RWPE1 (cell line): ENCODE data around the gene COBL.
A peak's percentile ranks its signal among the peaks of the same experiment; 100 is the strongest.

Source experiments
- CTCF ChIA-PET: fragments of 350-600 bp; sonication (Branson Sonifier 250); formaldehyde crosslinking; extraction: SDS; loops from one replicate; lab custom pipeline; 2021; lab: Yijun Ruan, JAX
- POLR2A ChIA-PET: fragments of 400-600 bp; formaldehyde crosslinking; extraction: SDS; loops from one replicate; lab custom pipeline; 2020; ENCODE audit warnings: antibody characterized with exemption; ENCODE audit not compliant: low non-redundant PET; lab: Yijun Ruan, JAX
- DNase-seq: peaks from one replicate; pipeline ENCODE4 v3.0.0; 2012; ENCODE audit warnings: low spot score
- H3K27ac ChIP-seq: fragments of 450-650 bp; 2 replicates; pipeline ENCODE4 v1.5.1; 2017
- CTCF ChIP-seq: fragments of 450-650 bp; conservative IDR thresholded peaks from 2 replicates; pipeline ENCODE4 v1.5.1; 2017; ENCODE audit warnings: low read depth, mild to moderate bottlenecking

The COBL gene

GRCh38 chr7:51140199-51141164 is 176.1 kb downstream of the COBL start:
- no peak for DNase-seq
- TF ChIP-seq CTCF, result no peak
- POLR2A ChIA-PET, result interaction anchor here (0.7 kb wide), 2 partner anchors 58 to 60 kb away, joined by 4 read pairs; no protein-coding TSS in a partner anchor
- H3K27ac ChIP-seq, result no peak overlapping the region
- CTCF ChIA-PET, result interaction anchor here (0.5 to 1.7 kb wide), 34 partner anchors 12 to 1072 kb away, joined by 3 to 15 read pairs (median 5); no protein-coding TSS in a partner anchor

GRCh38 chr7:51139796-51140195 is 176.8 kb downstream of the COBL start:
- TF ChIP-seq CTCF, result no peak
- POLR2A ChIA-PET, result no interaction called here
- H3K27ac ChIP-seq, result no peak overlapping the region
- CTCF ChIA-PET, result interaction anchor here (0.5 to 1.0 kb wide), 3 partner anchors 21 to 84 kb away, joined by 3 to 4 read pairs (median 4); no protein-coding TSS in a partner anchor
- peak; percentile 63 for DNase-seq

GRCh38 chr7:51138123-51139085 is 178.2 kb downstream of the COBL start:
- ChIA-PET POLR2A (interaction anchor here (0.6 kb wide), 1 partner anchor 62 kb away, joined by 3 read pairs; no protein-coding TSS in a partner anchor), CTCF (interaction anchor here (0.6 kb wide), 1 partner anchor 381 kb away, joined by 4 read pairs; no protein-coding TSS in a partner anchor)
- no peak for DNase-seq
- no peak for TF ChIP-seq CTCF
- no peak overlapping the region for H3K27ac ChIP-seq

- CTCF ChIA-PET, result interaction anchor here (0.6 to 0.7 kb wide), 2 partner anchors 272 to 930 kb away, joined by 3 to 6 read pairs; no protein-coding TSS in a partner anchor
- no peak for TF ChIP-seq CTCF
- POLR2A ChIA-PET, result no interaction called here
- no peak overlapping the region for H3K27ac ChIP-seq
- no peak for DNase-seq
These were observed 181.0 kb downstream of the COBL start for GRCh38 chr7:51135576-51135975.

GRCh38 chr7:51134013-51134441 is 182.6 kb downstream of the COBL start:
- no peak for DNase-seq
- ChIA-PET POLR2A (no interaction called here), CTCF (interaction anchor here (0.5 to 0.7 kb wide), 2 partner anchors 54 to 659 kb away, joined by 3 to 4 read pairs; no protein-coding TSS in a partner anchor)
- no peak for TF ChIP-seq CTCF
- H3K27ac ChIP-seq, result no peak overlapping the region

- no peak overlapping the region for H3K27ac ChIP-seq
- ChIA-PET CTCF (no interaction called here), POLR2A (no interaction called here)
- no peak for DNase-seq
- no peak for TF ChIP-seq CTCF
These were observed 183.9 kb downstream of the COBL start for GRCh38 chr7:51132661-51133060.
